Measurements from ENCODE around the gene GAS2. TPM values are rescaled to one million over a fixed set of nuclear protein-coding genes. Genes with fewer than 3 reads are reported as not detected.

GAS2 gene
- 1 to 10 TPM; 3.0 to 10.0 (median 4.2) TPM for total RNA-seq
- polyA plus RNA-seq, result 1 to 10 TPM in 1 of 2 donors, under 1 TPM in 1; 0.76 to 1.1 TPM
- long read RNA-seq, donor 1, transcript GAS2-211 (1 exons, 895 nt), result major isoform, 9 of 9 reads
- long read RNA-seq, donor 1, partial matches to known transcripts, result 0 of 9 reads
- long read RNA-seq, donor 1, other reads (novel, unspliced or antisense), result 0 of 9 reads
- long read RNA-seq, donor 2, partial matches to known transcripts, result 0 of 3 reads
- long read RNA-seq, donor 2, other reads (novel, unspliced or antisense), result 0 of 3 reads
- long read RNA-seq, donor 3, partial matches to known transcripts, result 0 of 3 reads
- long read RNA-seq, donor 3, other reads (novel, unspliced or antisense), result 1 of 3 reads

DNA sequence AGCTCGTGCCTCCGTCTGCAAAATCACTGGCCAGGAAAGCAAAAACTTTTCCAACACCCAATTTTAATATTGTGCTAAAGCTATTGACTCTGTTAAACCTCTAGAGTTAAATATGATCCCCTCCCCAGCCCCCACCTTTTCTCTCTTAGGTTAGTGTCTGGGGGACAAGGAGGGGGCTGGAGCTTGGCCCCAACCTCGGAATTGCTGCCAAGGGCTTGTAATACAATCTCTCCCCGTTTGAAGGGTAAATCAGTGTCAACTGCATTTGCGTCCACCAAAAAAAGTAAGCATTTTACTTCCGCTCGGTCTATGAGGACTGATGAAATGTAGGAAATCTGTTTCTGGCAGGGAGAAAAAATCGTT, at the start of gene GAS2:
Gene GAS2 (plus strand): TSS at position 287 of the 363 bp plus-strand sequence. CDS start 8,259 bp downstream, outside the sequence.
- intact Hi-C loops (cut with DNase I), result no loop called here
- 0 to 3% (median 0%) methylated on average over 8 of the region's 8 CpGs for WGBS, 3 donors
- no peaks in the 10 kb centered on the region for H3K27me3 ChIP-seq
- no peak within 1 kb of the TSS for H3K27ac ChIP-seq
- H3K9me3 ChIP-seq, result no peaks in the 10 kb centered on the region
- TF ChIP-seq, protein P1, sequence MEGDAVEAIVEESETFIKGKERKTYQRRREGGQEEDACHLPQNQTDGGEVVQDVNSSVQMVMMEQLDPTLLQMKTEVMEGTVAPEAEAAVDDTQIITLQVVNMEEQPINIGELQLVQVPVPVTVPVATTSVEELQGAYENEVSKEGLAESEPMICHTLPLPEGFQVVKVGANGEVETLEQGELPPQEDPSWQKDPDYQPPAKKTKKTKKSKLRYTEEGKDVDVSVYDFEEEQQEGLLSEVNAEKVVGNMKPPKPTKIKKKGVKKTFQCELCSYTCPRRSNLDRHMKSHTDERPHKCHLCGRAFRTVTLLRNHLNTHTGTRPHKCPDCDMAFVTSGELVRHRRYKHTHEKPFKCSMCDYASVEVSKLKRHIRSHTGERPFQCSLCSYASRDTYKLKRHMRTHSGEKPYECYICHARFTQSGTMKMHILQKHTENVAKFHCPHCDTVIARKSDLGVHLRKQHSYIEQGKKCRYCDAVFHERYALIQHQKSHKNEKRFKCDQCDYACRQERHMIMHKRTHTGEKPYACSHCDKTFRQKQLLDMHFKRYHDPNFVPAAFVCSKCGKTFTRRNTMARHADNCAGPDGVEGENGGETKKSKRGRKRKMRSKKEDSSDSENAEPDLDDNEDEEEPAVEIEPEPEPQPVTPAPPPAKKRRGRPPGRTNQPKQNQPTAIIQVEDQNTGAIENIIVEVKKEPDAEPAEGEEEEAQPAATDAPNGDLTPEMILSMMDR (IDR thresholded peaks at IDR 0.05), result no peak
- TF ChIP-seq POLR2A (IDR thresholded peaks at IDR 0.05) (no peak), EP300 (IDR thresholded peaks at IDR 0.05) (no peak)
- H3K36me3 ChIP-seq, result no peaks in the 10 kb centered on the region
- peaks cover 4% of the 10 kb centered on the region for H3K4me1 ChIP-seq (ENCODE audit: insufficient read depth)
- no peak for DNase-seq
- peak within 1 kb of the TSS; percentile 9 for H3K4me3 ChIP-seq

DNA sequence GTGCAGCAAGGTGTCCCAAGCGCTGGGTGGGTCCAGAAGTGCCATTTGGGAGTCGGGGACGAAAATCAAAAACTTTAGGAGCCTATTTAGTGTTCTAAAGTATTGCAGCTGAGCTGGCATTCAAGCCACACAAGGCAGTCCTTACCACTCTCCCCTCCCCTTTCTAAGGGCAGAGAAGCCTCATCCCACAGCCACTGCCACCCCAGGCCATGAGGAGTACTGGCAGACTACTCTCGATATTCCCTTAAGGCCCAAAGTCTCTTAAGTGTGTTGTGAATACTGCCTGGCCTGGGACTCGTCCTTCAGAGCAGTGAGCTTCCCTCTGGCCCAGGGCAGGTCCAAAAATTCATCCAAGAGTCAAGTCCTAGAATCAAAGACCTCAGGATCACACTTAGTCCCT, 48.5 kb upstream of the GAS2 start:
- TF ChIP-seq POLR2A (IDR thresholded peaks at IDR 0.05) (no peak), EP300 (IDR thresholded peaks at IDR 0.05) (no peak)
- TF ChIP-seq, protein P1 (IDR thresholded peaks at IDR 0.05), result no peak
- no peak overlapping the region for H3K4me3 ChIP-seq
- no peak for DNase-seq
- H3K27me3 ChIP-seq, result no peaks in the 10 kb centered on the region
- intact Hi-C loops (cut with DNase I), result no loop called here
- H3K36me3 ChIP-seq, result no peaks in the 10 kb centered on the region
- H3K9me3 ChIP-seq, result no peaks in the 10 kb centered on the region
- H3K27ac ChIP-seq, result no peak overlapping the region
- WGBS, 3 donors, result 86 to 90% (median 87%) methylated on average over 5 of the region's 5 CpGs
- no peaks in the 10 kb centered on the region for H3K4me1 ChIP-seq (ENCODE audit: insufficient read depth)

DNA sequence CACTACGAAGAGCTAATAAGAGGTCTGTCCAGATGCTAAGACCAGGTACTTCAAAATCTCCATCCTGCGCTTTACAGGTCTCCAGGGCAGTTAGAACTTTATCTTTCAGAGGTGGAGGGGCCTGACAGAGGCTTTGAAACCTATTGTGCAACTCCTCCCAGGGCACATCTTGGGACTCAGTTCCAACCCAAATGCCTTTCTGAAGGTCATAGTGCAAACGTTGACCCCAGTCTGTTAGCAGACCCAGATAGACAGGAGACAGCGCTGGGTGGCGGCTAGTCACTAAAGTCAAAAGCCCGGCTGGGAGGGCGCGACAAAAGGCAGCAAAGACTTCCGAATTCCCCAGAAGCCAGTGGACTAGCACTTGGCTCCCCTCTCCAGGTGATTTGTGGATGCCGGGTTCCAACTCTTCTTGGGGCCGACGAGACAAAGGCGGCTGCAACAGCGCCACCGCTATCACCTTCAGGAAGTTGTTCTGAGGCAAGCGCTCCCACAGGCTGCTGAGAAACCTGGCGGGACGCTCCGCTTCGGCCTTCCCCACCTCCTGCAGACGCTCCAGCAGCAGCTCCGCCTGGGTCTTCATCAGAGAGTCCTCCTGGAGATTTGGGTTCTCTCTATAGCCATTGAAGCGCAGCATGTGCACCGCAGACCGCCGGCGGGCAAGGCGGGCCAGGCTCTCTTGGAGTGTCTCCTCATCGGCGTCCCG, 41.5 kb upstream of the GAS2 start:
- intact Hi-C loops (cut with DNase I), result no loop called here
- Histone ChIP-seq H3K4me3 (peak overlapping the region; percentile 68), H3K4me1 (ENCODE audit: insufficient read depth) (peaks cover 3% of the 10 kb centered on the region), H3K9me3 (no peaks in the 10 kb centered on the region), H3K27ac (peak overlapping the region; percentile 46 to 84), H3K36me3 (no peaks in the 10 kb centered on the region), H3K27me3 (no peaks in the 10 kb centered on the region)
- TF ChIP-seq POLR2A (IDR thresholded peaks at IDR 0.05) (no peak), EP300 (IDR thresholded peaks at IDR 0.05) (no peak)
- TF ChIP-seq, protein P1 (IDR thresholded peaks at IDR 0.05), result peak in 1 of 3 donors; percentile 20
- WGBS, 3 donors, result 3 to 4% (median 4%) methylated on average over 30 to 31 of the region's 31 CpGs
- DNase-seq, result peak in 4 of 5 donors; percentile 48 to 70 (median 56)

DNA sequence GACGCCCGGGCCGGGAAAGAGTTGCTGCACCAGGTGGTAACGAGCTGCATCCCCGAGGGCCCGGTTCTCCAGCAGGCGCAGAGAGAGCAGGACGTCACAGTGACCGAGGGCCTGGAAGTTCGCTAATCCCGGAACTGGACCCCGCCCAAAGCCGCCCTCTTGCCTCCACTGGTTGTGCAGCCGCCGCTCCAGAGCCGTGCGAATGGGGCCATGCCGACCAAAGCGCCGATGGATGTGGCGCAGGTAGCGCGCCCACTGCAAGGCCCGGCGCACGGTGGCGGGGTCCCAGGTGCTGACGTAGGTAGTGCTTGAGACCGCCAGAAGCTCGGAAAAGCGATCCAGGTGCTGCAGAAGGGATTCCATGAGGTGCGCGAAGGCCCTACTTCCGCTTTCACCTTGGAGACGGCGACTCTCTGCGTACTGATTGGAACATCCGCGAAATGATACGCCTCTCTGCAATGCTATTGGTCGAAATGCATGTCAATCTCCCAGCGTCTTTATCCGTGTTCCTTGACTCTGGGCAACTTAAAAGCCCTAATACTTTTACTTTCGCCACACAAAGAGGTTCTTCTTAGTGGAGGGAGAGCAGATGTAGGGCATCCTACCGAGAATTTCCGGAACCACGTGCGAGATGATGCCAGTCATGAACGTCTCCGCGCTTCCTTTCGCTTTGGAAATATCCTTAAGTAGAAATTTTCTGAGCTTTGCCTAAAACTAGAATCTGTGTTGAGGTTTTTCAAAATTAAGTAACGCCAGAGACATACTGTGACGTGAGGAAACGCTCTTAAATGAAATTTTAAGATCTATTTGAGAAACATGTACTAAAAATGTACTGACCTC, 40.7 kb upstream of the GAS2 start, which contains the start of gene FANCF:
Gene FANCF (minus strand): TSS at position 376 of the 840 bp plus-strand sequence. CDS start 13 bp downstream, at position 363.
- Histone ChIP-seq H3K27me3 (no peaks in the 10 kb centered on the region), H3K36me3 (no peaks in the 10 kb centered on the region), H3K4me3 (peak within 1 kb of the TSS; percentile 68), H3K27ac (peak within 1 kb of the TSS; percentile 46 to 84), H3K4me1 (ENCODE audit: insufficient read depth) (peaks cover 3% of the 10 kb centered on the region), H3K9me3 (no peaks in the 10 kb centered on the region)
- TF ChIP-seq EP300 (IDR thresholded peaks at IDR 0.05), result no peak
- peak; percentile 8 for TF ChIP-seq POLR2A (IDR thresholded peaks at IDR 0.05)
- peak; percentile 90 to 97 (median 94) for DNase-seq
- WGBS, 3 donors, result 0 to 1% (median 0%) methylated on average over 50 to 55 of the region's 55 CpGs
- intact Hi-C loops (cut with DNase I), result no loop called here
